Activated CD4-positive, CD25-positive, alpha-beta regulatory T cell treated with anti-CD3 and anti-CD28 coated beads, Interleukin-2, amount 50 U/mL, for 24 hours (primary cell): ENCODE data around the gene PDZK1IP1.

ENCODE experiments used
- ATAC-seq, 2 donors: fragments of 150-1000 bp; cut with Tn5 transposase; one replicate each; pipeline ENCODE4 v1.10.0; 2021; ENCODE audit warnings: mild to moderate bottlenecking in 1 of 2, moderate library complexity in 1 of 2

The PDZK1IP1 gene, protein sequence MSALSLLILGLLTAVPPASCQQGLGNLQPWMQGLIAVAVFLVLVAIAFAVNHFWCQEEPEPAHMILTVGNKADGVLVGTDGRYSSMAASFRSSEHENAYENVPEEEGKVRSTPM

GRCh38 chr1:47189844-47190508 is at the start of gene PDZK1IP1:
Gene PDZK1IP1 (minus strand): TSS chr1:47190036. CDS start chr1:47189932, 104 bp downstream.
- no peak for ATAC-seq

DNA sequence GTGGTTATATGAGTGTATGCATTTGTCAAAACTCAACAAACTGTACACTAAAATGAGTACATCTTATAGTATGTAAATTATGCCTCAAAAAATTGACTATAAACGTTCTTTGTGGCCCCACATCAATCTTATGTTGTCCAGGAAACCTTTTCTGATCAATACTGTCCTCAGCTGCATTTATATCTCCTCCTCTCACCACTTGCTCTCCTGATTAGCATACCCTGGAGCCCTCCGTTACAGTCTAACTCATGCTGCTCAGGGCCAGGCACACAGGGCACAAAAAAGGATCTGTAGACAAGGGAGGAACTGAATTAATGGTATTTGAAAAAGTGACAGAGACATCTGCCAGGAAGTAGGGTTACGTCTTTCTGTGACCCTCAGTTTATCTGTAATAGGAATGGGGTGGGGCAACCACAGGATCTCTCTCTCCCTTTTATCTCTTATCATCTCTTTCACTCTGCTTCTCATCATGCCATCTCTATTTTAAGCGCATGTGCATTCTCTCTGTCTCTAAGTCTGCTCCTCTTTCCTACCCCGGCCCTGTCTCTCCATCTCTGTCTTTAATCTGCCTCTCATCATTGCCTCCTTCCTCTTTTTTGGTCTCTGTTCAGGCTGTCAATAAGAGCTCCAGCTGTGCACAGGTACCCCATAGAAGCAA is 49.2 kb upstream of the PDZK1IP1 start:
- ATAC-seq: peak; percentile 32 to 49

GRCh38 chr1:47235806-47236205 is 46.0 kb upstream of the PDZK1IP1 start:
- ATAC-seq: no peak

DNA sequence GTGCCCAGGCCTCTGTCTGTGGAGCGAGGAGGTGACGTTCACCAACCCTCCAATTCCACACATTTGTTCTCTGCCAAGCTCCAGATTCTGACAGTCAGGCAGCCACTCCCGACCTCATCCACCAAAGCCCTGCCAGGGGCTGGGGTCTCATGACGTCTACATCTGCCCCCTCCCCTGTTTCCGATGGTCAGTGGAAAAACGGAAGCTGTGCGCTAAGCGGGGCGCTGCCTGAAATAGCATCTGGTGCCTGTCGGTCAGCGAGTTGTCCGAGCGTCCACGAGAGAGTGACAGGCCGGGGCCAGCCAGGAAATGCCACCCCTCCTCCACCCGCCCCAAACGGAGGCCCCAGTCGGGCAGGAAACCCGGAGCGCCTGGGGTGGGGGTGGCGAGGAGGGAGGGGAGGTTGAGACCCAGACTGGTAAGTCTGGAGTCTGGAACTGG is 45.4 kb upstream of the PDZK1IP1 start:
- ATAC-seq: no peak

DNA sequence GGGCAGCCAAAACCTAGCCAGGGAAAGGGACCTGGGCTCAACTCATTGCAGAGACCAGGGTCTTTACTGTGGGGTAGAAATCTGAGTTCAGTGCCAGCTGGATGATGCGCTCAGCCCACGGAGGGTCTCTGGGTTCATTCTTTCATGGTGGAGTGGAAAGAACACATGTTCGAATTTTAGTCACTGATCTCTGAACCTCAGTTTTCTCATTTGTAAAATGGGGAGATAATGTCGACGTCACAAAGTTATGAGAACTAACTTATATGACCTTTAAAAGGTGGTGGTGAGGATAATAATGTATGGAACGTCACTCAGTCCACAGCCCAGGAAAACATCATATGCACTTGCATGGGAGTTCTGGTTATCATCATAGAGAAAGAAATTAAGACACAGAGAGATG is 43.4 kb upstream of the PDZK1IP1 start:
- no peak for ATAC-seq

- no peak for ATAC-seq
These were observed 42.5 kb upstream of the PDZK1IP1 start, which contains the start of gene TAL1 for GRCh38 chr1:47232187-47232874. Gene TAL1 (minus strand): TSS chr1:47232225. CDS start chr1:47225888, 6,337 bp downstream.

- ATAC-seq: peak in 1 of 2 donors; percentile 21
These were observed 41.7 kb upstream of the PDZK1IP1 start for GRCh38 chr1:47231301-47232186.

GRCh38 chr1:47230692-47231300 is 41.0 kb upstream of the PDZK1IP1 start:
- no peak for ATAC-seq

- ATAC-seq: no peak
These were observed 40.3 kb upstream of the PDZK1IP1 start for GRCh38 chr1:47229886-47230691.

DNA sequence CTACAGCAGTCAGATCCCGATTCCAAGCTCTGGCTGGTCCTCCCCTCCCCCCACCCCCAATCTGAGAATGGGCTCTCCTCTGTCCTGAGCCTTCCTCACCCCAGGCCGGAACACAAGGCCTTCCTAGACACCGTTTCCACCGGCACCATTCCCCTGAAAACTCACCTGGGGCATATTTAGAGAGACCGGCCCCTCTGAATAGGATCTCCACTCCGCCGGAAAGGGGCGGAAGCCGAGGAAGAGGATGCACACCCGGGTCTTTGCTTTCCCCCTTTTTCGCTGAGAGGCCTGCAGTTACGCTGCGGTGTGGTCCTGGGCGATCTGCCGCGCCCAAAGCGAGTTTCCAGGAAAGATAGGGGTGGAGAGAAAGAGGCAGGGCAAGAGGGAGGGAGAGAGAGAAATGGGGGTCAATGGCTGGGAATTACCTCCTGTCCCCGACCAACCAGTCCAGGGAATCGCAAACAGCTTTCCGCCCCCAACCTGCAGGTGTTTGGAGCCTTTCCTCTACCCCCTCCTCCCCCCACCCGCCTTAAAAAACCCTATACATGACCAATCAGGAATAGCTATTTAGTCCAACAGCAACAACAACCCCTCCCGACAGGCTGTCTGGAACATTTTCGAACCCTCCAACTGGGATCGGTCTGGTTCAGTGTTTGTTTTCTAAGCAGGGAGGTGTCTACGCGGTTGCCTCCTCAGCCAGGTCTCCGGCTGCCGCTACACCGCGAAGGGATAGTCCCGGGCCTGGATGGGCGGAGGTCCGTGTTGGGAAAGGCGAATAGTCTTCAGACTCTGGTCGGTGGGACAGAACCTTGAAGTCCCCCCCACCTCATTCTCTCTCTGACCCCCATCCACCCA is 39.4 kb upstream of the PDZK1IP1 start:
- no peak for ATAC-seq

GRCh38 chr1:47228644-47229030 is 38.8 kb upstream of the PDZK1IP1 start:
- no peak for ATAC-seq

DNA sequence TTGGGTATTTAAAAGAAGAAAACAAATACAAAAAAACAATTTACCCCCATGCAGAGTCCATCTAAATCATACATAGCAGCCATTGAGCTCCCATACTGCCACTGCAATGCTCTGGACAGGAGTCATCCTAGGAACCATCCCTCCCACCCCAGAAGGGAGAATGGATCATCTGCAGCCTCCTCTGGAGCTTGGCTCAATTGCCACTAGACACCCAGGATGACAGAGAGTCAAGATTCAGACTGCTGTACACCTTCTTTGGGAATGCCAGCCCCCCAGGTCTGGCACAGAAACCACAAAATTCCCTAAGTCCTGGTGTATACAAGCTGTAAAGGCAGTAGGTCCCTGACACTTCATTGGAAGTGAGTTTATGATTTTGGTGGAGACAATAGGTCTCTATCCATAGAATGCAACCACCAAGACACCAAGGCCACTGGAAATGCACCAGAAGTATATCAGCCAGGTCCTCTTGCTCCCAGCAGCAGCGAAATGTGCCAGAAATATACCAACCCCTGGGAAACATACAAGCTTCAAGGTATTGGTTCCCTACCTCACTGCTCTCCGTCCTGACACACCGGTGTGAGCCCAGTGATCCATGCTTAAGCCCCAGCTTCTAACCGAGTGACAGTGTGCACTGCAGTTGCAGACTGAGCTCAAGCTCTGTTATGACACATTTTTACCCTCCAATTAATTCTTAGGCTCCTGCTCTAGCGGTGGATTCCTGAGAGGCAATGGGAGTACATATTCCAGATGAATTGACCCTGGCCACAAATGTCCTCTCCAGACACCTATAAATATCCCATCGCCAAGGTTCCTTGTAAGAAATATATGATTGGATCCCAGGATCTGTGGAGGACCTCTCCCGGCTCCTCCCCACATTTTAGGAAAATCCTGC is 37.8 kb upstream of the PDZK1IP1 start:
- ATAC-seq: no peak

- ATAC-seq: no peak
These were observed 37.0 kb upstream of the PDZK1IP1 start for GRCh38 chr1:47226839-47227215.

GRCh38 chr1:47226121-47226838 is 36.4 kb upstream of the PDZK1IP1 start:
- no peak for ATAC-seq

- ATAC-seq: peak; percentile 19 to 22
These were observed 35.7 kb upstream of the PDZK1IP1 start for GRCh38 chr1:47225430-47226100.

GRCh38 chr1:47224676-47225399 is 35.0 kb upstream of the PDZK1IP1 start:
- ATAC-seq: no peak
